ENCODE data around the gene SLPI.

GRCh38 chr20:45246109-45246508, 8.3 kb downstream of the SLPI start:
- TF ChIP-seq ZNF274 (IDR thresholded peaks at IDR 0.05; ENCODE audit: insufficient read depth, insufficient read length) (no peak), KLF5 (IDR thresholded peaks at IDR 0.05; ENCODE audit: partially characterized antibody) (no peak), CEBPB (IDR thresholded peaks at IDR 0.05; ENCODE audit: borderline replicate concordance in 1 of 2, low read depth in 2 of 2, low read length in 2 of 2) (no peak), YY1 (IDR thresholded peaks at IDR 0.05; ENCODE audit: low read depth, low read length) (no peak), TAF1 (IDR thresholded peaks at IDR 0.05; ENCODE audit: borderline replicate concordance, low read depth, low read length) (no peak), E4F1 (IDR thresholded peaks at IDR 0.05; ENCODE audit: borderline replicate concordance, partially characterized antibody) (no peak), CTCF (IDR thresholded peaks at IDR 0.05 in 2 of 3, conservative IDR thresholded peaks at IDR 0.05 in 1 of 3; ENCODE audit: control insufficient read depth in 2 of 3, extremely low read depth in 1 of 3, insufficient read depth in 1 of 3, low read depth in 3 of 3, low read length in 3 of 3) (no peak), CBX5 (IDR thresholded peaks at IDR 0.05; ENCODE audit: low read depth) (no peak), NFYA (IDR thresholded peaks at IDR 0.05; ENCODE audit: borderline replicate concordance, low read depth, low read length) (no peak), MYC (IDR thresholded peaks at IDR 0.05; ENCODE audit: insufficient read depth, insufficient read length, insufficient replicate concordance, low read length, severe bottlenecking) (no peak), NR2C1 (IDR thresholded peaks at IDR 0.05) (no peak)
